ENCODE measurements around the gene DPEP2.

DNA sequence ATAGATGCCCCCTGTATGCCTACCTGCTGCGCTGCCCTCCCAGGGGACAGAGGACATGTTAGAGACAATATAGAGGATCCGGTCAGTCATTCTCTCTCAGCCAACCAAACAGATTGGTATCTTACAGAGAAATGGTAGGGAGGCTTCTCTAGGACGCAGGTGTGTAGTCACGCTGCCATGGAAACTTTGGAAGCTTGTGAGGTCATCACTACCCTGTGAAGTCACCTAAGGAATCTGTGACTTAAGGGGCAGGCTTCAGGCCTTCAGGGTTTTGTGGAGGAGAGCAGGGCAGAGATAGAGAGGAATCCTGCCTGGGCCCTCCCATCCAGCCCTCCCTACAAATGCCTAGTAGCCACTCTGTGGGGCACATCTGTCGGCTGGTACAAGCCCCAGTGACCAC, 16.4 kb upstream of the DPEP2 start, which contains the start of gene DPEP2NB:
- no peak for TF ChIP-seq POLR2A (IDR thresholded peaks at IDR 0.05; ENCODE audit: low read depth, low read length)
- TF ChIP-seq SPI1 (IDR thresholded peaks at IDR 0.05; ENCODE audit: low read depth, low read length) = no peak
- no peak for TF ChIP-seq POLR2AphosphoS5 (IDR thresholded peaks at IDR 0.05; ENCODE audit: low read depth, low read length)
- no peak for TF ChIP-seq TAF1 (IDR thresholded peaks at IDR 0.05; ENCODE audit: low read depth, low read length)

Measured in GM12891 (cell line).